ENCODE data around the gene PCDHGB2.
"Not testable (repeated sequence)": the region's sequence is repeated elsewhere in the genome, so short reads cannot be mapped to it uniquely, and the experiment has no call there.

Gene PCDHGB2

GRCh38 chr5:141359790-141360426 lies at the start of gene PCDHGB2:
Gene PCDHGB2 (plus strand): TSS chr5:141359994. CDS start chr5:141360136, 142 bp downstream.
- DNase-seq (ENCODE audit: low spot score) = peak; percentile 30

- DNase-seq (ENCODE audit: low spot score) = no peak
Measured at GRCh38 chr5:141313711-141314110, 46.1 kb upstream of the PCDHGB2 start.

GRCh38 chr5:141316963-141317362 lies 42.8 kb upstream of the PCDHGB2 start:
- DNase-seq (ENCODE audit: low spot score) = not testable (repeated sequence)

- no peak for DNase-seq (ENCODE audit: low spot score)
Measured at GRCh38 chr5:141319202-141319601, 40.6 kb upstream of the PCDHGB2 start.

GRCh38 chr5:141319699-141320098 lies 40.1 kb upstream of the PCDHGB2 start:
- no peak for DNase-seq (ENCODE audit: low spot score)

- DNase-seq (ENCODE audit: low spot score) = peak; percentile 94
Measured at GRCh38 chr5:141320225-141321169, 39.3 kb upstream of the PCDHGB2 start, which contains the start of gene TAF7. Gene TAF7 (minus strand): TSS chr5:141320784. CDS start chr5:141320044, 740 bp downstream.

- DNase-seq (ENCODE audit: low spot score) = no peak
Measured at GRCh38 chr5:141322261-141322660, 37.5 kb upstream of the PCDHGB2 start.

GRCh38 chr5:141326088-141326854 lies 33.5 kb upstream of the PCDHGB2 start:
- DNase-seq (ENCODE audit: low spot score) = peak; percentile 68

- no peak for DNase-seq (ENCODE audit: low spot score)
Measured at GRCh38 chr5:141328231-141328630, 31.6 kb upstream of the PCDHGB2 start.

- peak; percentile 5 for DNase-seq (ENCODE audit: low spot score)
Measured at GRCh38 chr5:141330299-141331080, 29.3 kb upstream of the PCDHGB2 start, which contains the start of gene PCDHGA1. Gene PCDHGA1 (plus strand): TSS chr5:141330514.

- not testable (repeated sequence) for DNase-seq (ENCODE audit: low spot score)
Measured at GRCh38 chr5:141332571-141332970, 27.2 kb upstream of the PCDHGB2 start.

GRCh38 chr5:141338538-141339306 lies 21.1 kb upstream of the PCDHGB2 start, which contains the start of gene PCDHGA2:
Gene PCDHGA2 (plus strand): TSS chr5:141338760.
- DNase-seq (ENCODE audit: low spot score) = no peak

- not testable (repeated sequence) for DNase-seq (ENCODE audit: low spot score)
Measured at GRCh38 chr5:141340781-141341354, 18.9 kb upstream of the PCDHGB2 start.

- DNase-seq (ENCODE audit: low spot score) = no peak
Measured at GRCh38 chr5:141342773-141343172, 17.0 kb upstream of the PCDHGB2 start.

GRCh38 chr5:141343242-141343952 lies 16.4 kb upstream of the PCDHGB2 start, which contains the start of gene PCDHGA3:
Gene PCDHGA3 (plus strand): TSS chr5:141343829. CDS start chr5:141344034, 205 bp downstream.
- DNase-seq (ENCODE audit: low spot score) = peak; percentile 2

GRCh38 chr5:141343953-141344463 lies 15.8 kb upstream of the PCDHGB2 start:
- DNase-seq (ENCODE audit: low spot score) = no peak

- DNase-seq (ENCODE audit: low spot score) = no peak
Measured at GRCh38 chr5:141345327-141345726, 14.5 kb upstream of the PCDHGB2 start.

- not testable (repeated sequence) for DNase-seq (ENCODE audit: low spot score)
Measured at GRCh38 chr5:141346017-141346416, 13.8 kb upstream of the PCDHGB2 start.

Data from CD4-positive, alpha-beta T cell treated with Interleukin-2 at 100 ng/mL for 4 hours (primary cell).